HCT116 (cell line): ENCODE data around the gene ATP8A2. TPM values are rescaled to one million over a fixed set of nuclear protein-coding genes. Genes with fewer than 3 reads are reported as not detected.

ENCODE experiments used
- ATAC-seq: fragments of 200-7000 bp; cut with Tn5 transposase; 2 replicates; pipeline ENCODE4 v1.9.1; 2020; ENCODE audit warnings: mild to moderate bottlenecking, moderate library complexity
- BruUV-seq: library from RNA; stranded (reverse); fragments of 400-500 nt; replicated peaks from 2 replicates; lab custom pipeline; 2021; lab: Mats Ljungman, UMichigan
- CTCF ChIA-PET: fragments of 300-600 bp; sonication (Branson Sonifier 250); formaldehyde crosslinking; loops from one replicate; lab custom pipeline; 2021; ENCODE audit warnings: antibody characterized with exemption; lab: Charles Lee
- POLR2A ChIA-PET: fragments of 300-600, 350-600 bp; sonication (Branson Sonifier 250); formaldehyde crosslinking; loops from one replicate; lab custom pipeline; 2021; ENCODE audit warnings: antibody characterized with exemption; lab: Charles Lee
- RAD21 ChIA-PET, 2 experiments: fragments of 300-600 bp; sonication (Branson Sonifier 250); formaldehyde crosslinking; loops; one replicate each; lab custom pipeline; 2023; ENCODE audit warnings: low total read pairs in 2 of 2; ENCODE audit not compliant: uncharacterized antibody in 2 of 2, unreplicated experiment in 2 of 2, low non-redundant PET in 1 of 2; lab: Charles Lee
- DNase-seq: peaks from one replicate; pipeline ENCODE4 v3.0.0-alpha.2; 2010; ENCODE audit warnings: low read depth, low spot score
- H2AFZ ChIP-seq: fragments of 200-600 bp; shearing (Covaris generic), sonication (generic); 2 replicates; pipeline ENCODE4 v1.6.1; 2017; ENCODE audit warnings: low read depth, mixed run types, mixed read lengths, antibody characterized with exemption, low read length; ENCODE audit not compliant: poor library complexity, severe bottlenecking
- H3K27ac ChIP-seq: 2 replicates; pipeline ENCODE4 v1.5.1; 2012; ENCODE audit warnings: low read depth, low read length
- H3K27me3 ChIP-seq: fragments of 200-600 bp; sonication (generic); 2 replicates; pipeline ENCODE4 v1.6.1; 2016; ENCODE audit warnings: mixed run types, low read length, mixed read lengths; ENCODE audit not compliant: insufficient read depth
- H3K36me3 ChIP-seq, 2 experiments: fragments of 200-500 bp in 1 of 2; fragments of 200-600 bp in 1 of 2; sonication (Bioruptor generic) in 1 of 2; sonication (generic) in 1 of 2; 2 replicates each; pipeline versions ENCODE4 v1.5.1 to v1.6.1; 2014 to 2016; ENCODE audit warnings: low read length in 2 of 2, inconsistent platforms in 1 of 2, mixed read lengths in 1 of 2, mixed run types in 1 of 2; ENCODE audit not compliant: insufficient read depth in 2 of 2, control insufficient read depth in 1 of 2
- H3K4me1 ChIP-seq, 2 experiments: fragments of 200-600 bp in 1 of 2; sonication (generic) in 1 of 2; 2 replicates each; pipeline versions ENCODE4 v1.5.1 to v1.6.1; 2012 to 2017; ENCODE audit warnings: low read length in 2 of 2, inconsistent platforms in 1 of 2, mild to moderate bottlenecking in 1 of 2, mixed read lengths in 1 of 2, mixed run types in 1 of 2, moderate library complexity in 1 of 2; ENCODE audit not compliant: insufficient read depth in 2 of 2, control insufficient read depth in 1 of 2
- H3K4me2 ChIP-seq: fragments of 200-600 bp; sonication (generic); 2 replicates; pipeline ENCODE4 v1.6.1; 2017; ENCODE audit warnings: mixed run types, low read length, mixed read lengths
- H3K4me3 ChIP-seq, 2 experiments: fragments of 200-600 bp in 1 of 2; sonication (generic) in 1 of 2; replicated peaks in 1 of 2; 2 replicates each; pipeline ENCODE4 v1.5.1; 2011 to 2016; ENCODE audit warnings: low read length in 2 of 2, control low read depth in 1 of 2, low read depth in 1 of 2, mild to moderate bottlenecking in 1 of 2, mixed read lengths in 1 of 2, mixed run types in 1 of 2
- H3K79me2 ChIP-seq: fragments of 200-600 bp; sonication (generic); 2 replicates; pipeline ENCODE4 v1.6.1; 2017; ENCODE audit warnings: mild to moderate bottlenecking, mixed run types, low read length, moderate library complexity, mixed read lengths; ENCODE audit not compliant: insufficient read depth
- H3K9ac ChIP-seq: fragments of 200-600 bp; sonication (generic); 2 replicates; pipeline ENCODE4 v1.6.1; 2016; ENCODE audit warnings: low read length, mixed read lengths
- H3K9me2 ChIP-seq: fragments of 200-600 bp; sonication (generic), shearing (Covaris generic); 2 replicates; pipeline ENCODE4 v1.6.1; 2017; ENCODE audit warnings: mixed run types, mild to moderate bottlenecking, moderate library complexity; ENCODE audit not compliant: insufficient read depth
- H3K9me3 ChIP-seq, 2 experiments: fragments of 200-500 bp in 1 of 2; fragments of 200-600 bp in 1 of 2; sonication (Bioruptor generic) in 1 of 2; sonication (generic) in 1 of 2; 2 replicates each; pipeline ENCODE4 v1.6.1; 2014 to 2017; ENCODE audit warnings: low read length in 2 of 2, mixed read lengths in 2 of 2, inconsistent platforms in 1 of 2, low read depth in 1 of 2, mild to moderate bottlenecking in 1 of 2, mixed run types in 1 of 2, moderate library complexity in 1 of 2; ENCODE audit not compliant: control insufficient read depth in 1 of 2, insufficient read depth in 1 of 2
- H4K20me1 ChIP-seq: fragments of 200-600 bp; sonication (generic), shearing (Covaris generic); 2 replicates; pipeline ENCODE4 v1.6.1; 2017; ENCODE audit warnings: mixed run types, mild to moderate bottlenecking, moderate library complexity; ENCODE audit not compliant: insufficient read depth
- CBX3 ChIP-seq: IDR thresholded peaks from 2 replicates; pipeline ENCODE4 v1.6.1; 2012; ENCODE audit warnings: low read depth
- CEBPB ChIP-seq: IDR thresholded peaks from 2 replicates; pipeline ENCODE4 v1.6.1; 2012; ENCODE audit warnings: low read depth
- ELF1 ChIP-seq: IDR thresholded peaks from 2 replicates; pipeline ENCODE4 v1.6.1; 2012; ENCODE audit warnings: low read depth, borderline replicate concordance
- EZH2phosphoT487 ChIP-seq: fragments of 200-600 bp; IDR thresholded peaks from 2 replicates; pipeline ENCODE4 v1.6.1; 2018; ENCODE audit warnings: antibody characterized with exemption, borderline replicate concordance
- JUND ChIP-seq: IDR thresholded peaks from 2 replicates; pipeline ENCODE4 v1.6.1; 2012
- POLR2AphosphoS5 ChIP-seq: IDR thresholded peaks from 2 replicates; pipeline ENCODE4 v1.6.1; 2011; ENCODE audit warnings: mild to moderate bottlenecking, low read depth, low read length, moderate library complexity
- RAD21 ChIP-seq: IDR thresholded peaks from 2 replicates; pipeline ENCODE4 v1.6.1; 2012; ENCODE audit warnings: low read depth, mild to moderate bottlenecking
- SP1 ChIP-seq: IDR thresholded peaks from 2 replicates; pipeline ENCODE4 v1.6.1; 2012; ENCODE audit warnings: low read depth
- YY1 ChIP-seq: IDR thresholded peaks from 2 replicates; pipeline ENCODE4 v1.6.1; 2011; ENCODE audit warnings: low read length, low read depth, moderate library complexity, mild to moderate bottlenecking; ENCODE audit not compliant: insufficient replicate concordance; ENCODE audit errors: extremely low read depth
- ZNF274 ChIP-seq: fragments of 200-500 bp; sonication (Bioruptor generic); IDR thresholded peaks from 2 replicates; pipeline ENCODE4 v1.6.1; 2014; ENCODE audit warnings: mild to moderate bottlenecking, low read depth, low read length, inconsistent platforms
- intact Hi-C: fragments of 100-400 bp; cut with micrococcal nuclease; formaldehyde crosslinking; loops from 2 replicates; pipeline ENCODE4 v1.10.0; 2022
- total RNA-seq: library from RNA; stranded (reverse); gene quantifications from one replicate; pipeline ENCODE4 v1.2.1, GENCODE V29; 2021; ENCODE audit not compliant: unreplicated experiment
- TF ChIP-seq, protein P1 (sequence below): IDR thresholded peaks from 2 replicates; pipeline ENCODE4 v1.6.1; 2012; ENCODE audit warnings: low read depth
- TF ChIP-seq, protein P2 (sequence below): IDR thresholded peaks from 2 replicates; pipeline ENCODE4 v1.6.1; 2012

Gene ATP8A2
- total RNA-seq, 1 experiment from 2014 or later, result not detected

GRCh38 chr13:25688536-25688935 lies 316.8 kb downstream of the ATP8A2 start:
- H3K9me3 ChIP-seq, result no peaks in the 10 kb centered on the region
- BruUV-seq, result no TSS peak
- no peak overlapping the region for H3K4me3 ChIP-seq
- no peaks in the 10 kb centered on the region for H3K79me2 ChIP-seq
- intact Hi-C loops, result no loop called here
- RAD21 ChIA-PET, result no interaction called here
- no peak for ATAC-seq
- no peaks in the 10 kb centered on the region; the same call in 1 of the 2 replicates for H4K20me1 ChIP-seq
- POLR2A ChIA-PET, result no interaction called here
- no peak overlapping the region for H3K9ac ChIP-seq
- H3K27me3 ChIP-seq, result peaks cover 35% of the 10 kb centered on the region
- DNase-seq, result no peak
- TF ChIP-seq CEBPB (no peak), ELF1 (no peak)
- H3K27ac ChIP-seq, result no peak overlapping the region
- no peaks in the 10 kb centered on the region for H3K36me3 ChIP-seq
- no peak overlapping the region for H2AFZ ChIP-seq
- H3K4me1 ChIP-seq, result no peaks in the 10 kb centered on the region
- no peak overlapping the region for H3K4me2 ChIP-seq
- CTCF ChIA-PET, result no interaction called here
- no peaks in the 10 kb centered on the region for H3K9me2 ChIP-seq

DNA sequence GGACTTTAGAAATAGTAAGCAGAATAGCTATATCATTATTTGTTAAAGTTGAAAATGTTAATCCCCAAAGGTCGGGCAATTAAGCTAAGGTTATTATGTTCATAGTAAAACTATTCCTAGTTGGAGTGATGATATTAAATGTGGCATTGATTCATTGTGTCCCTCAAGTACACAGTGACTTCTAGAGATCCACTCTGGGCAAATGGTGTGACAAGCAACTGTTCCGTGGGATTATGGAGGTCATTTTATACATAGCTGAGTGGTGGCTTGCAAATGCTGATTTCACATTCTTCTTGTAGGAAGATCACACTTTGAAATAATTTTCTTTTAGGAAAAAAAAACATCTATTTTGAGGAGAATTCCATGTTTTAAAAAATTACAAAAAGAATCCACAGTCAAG lies 317.8 kb downstream of the ATP8A2 start:
- no peaks in the 10 kb centered on the region for H3K36me3 ChIP-seq
- TF ChIP-seq RAD21 (no peak), JUND (no peak), CBX3 (no peak), SP1 (no peak), YY1 (no peak), POLR2AphosphoS5 (no peak), ZNF274 (no peak), EZH2phosphoT487 (no peak)
- TF ChIP-seq, protein P1, sequence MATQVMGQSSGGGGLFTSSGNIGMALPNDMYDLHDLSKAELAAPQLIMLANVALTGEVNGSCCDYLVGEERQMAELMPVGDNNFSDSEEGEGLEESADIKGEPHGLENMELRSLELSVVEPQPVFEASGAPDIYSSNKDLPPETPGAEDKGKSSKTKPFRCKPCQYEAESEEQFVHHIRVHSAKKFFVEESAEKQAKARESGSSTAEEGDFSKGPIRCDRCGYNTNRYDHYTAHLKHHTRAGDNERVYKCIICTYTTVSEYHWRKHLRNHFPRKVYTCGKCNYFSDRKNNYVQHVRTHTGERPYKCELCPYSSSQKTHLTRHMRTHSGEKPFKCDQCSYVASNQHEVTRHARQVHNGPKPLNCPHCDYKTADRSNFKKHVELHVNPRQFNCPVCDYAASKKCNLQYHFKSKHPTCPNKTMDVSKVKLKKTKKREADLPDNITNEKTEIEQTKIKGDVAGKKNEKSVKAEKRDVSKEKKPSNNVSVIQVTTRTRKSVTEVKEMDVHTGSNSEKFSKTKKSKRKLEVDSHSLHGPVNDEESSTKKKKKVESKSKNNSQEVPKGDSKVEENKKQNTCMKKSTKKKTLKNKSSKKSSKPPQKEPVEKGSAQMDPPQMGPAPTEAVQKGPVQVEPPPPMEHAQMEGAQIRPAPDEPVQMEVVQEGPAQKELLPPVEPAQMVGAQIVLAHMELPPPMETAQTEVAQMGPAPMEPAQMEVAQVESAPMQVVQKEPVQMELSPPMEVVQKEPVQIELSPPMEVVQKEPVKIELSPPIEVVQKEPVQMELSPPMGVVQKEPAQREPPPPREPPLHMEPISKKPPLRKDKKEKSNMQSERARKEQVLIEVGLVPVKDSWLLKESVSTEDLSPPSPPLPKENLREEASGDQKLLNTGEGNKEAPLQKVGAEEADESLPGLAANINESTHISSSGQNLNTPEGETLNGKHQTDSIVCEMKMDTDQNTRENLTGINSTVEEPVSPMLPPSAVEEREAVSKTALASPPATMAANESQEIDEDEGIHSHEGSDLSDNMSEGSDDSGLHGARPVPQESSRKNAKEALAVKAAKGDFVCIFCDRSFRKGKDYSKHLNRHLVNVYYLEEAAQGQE, result no peak
- TF ChIP-seq, protein P2, sequence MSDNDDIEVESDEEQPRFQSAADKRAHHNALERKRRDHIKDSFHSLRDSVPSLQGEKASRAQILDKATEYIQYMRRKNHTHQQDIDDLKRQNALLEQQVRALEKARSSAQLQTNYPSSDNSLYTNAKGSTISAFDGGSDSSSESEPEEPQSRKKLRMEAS, result no peak
- H3K4me2 ChIP-seq, result no peak overlapping the region
- BruUV-seq, result no TSS peak
- H3K9me2 ChIP-seq, result no peaks in the 10 kb centered on the region
- no peaks in the 10 kb centered on the region for H3K9me3 ChIP-seq
- no peaks in the 10 kb centered on the region; the same call in 1 of the 2 replicates for H4K20me1 ChIP-seq
- no peak overlapping the region for H3K27ac ChIP-seq
- no peak overlapping the region for H2AFZ ChIP-seq
- DNase-seq, result no peak
- POLR2A ChIA-PET, result no interaction called here
- no peaks in the 10 kb centered on the region for H3K4me1 ChIP-seq
- no peak overlapping the region for H3K9ac ChIP-seq
- RAD21 ChIA-PET, result no interaction called here
- intact Hi-C loops, result no loop called here
- CTCF ChIA-PET, result no interaction called here
- peaks cover 35% of the 10 kb centered on the region for H3K27me3 ChIP-seq
- H3K4me3 ChIP-seq, result no peak overlapping the region
- no peaks in the 10 kb centered on the region for H3K79me2 ChIP-seq
- no peak for ATAC-seq
